WERI-Rb-1 (cell line): Measurements from ENCODE around the gene NELL2.

Experiments used
- DNase-seq: peaks from one replicate; pipeline ENCODE4 v3.0.0-alpha.2; 2020
- H3K27ac ChIP-seq: fragments of 250-450 bp; sonication (Bioruptor Pico); 2 replicates; pipeline ENCODE4 v1.5.1; 2020; ENCODE audit warnings: mild to moderate bottlenecking, moderate library complexity
- H3K27me3 ChIP-seq: fragments of 250-450 bp; sonication (Bioruptor Pico); 2 replicates; pipeline ENCODE4 v1.5.1; 2021; ENCODE audit warnings: mild to moderate bottlenecking, low read depth, moderate library complexity; ENCODE audit not compliant: insufficient read depth, severe bottlenecking
- H3K36me3 ChIP-seq: fragments of 250-450 bp; sonication (Bioruptor Pico); 2 replicates; pipeline ENCODE4 v1.5.1; 2020; ENCODE audit warnings: mild to moderate bottlenecking, moderate library complexity
- H3K4me3 ChIP-seq: 2 replicates; pipeline ENCODE4 v1.5.1; 2011; ENCODE audit warnings: low read depth, mild to moderate bottlenecking, control low read depth, low read length
- H3K9me3 ChIP-seq: fragments of 250-450 bp; sonication (Bioruptor Pico); 2 replicates; pipeline ENCODE4 v1.5.1; 2021; ENCODE audit warnings: mild to moderate bottlenecking, moderate library complexity; ENCODE audit not compliant: severe bottlenecking
- CTCF ChIP-seq: IDR thresholded peaks from 2 replicates; pipeline ENCODE4 v1.5.1; 2011; ENCODE audit warnings: low read depth, mild to moderate bottlenecking, control low read depth, inconsistent platforms, low read length

Gene NELL2

GRCh38 chr12:44588651-44589050 lies 287.5 kb downstream of the NELL2 start:
- Histone ChIP-seq H3K9me3 (no peaks in the 10 kb centered on the region), H3K27me3 (no peaks in the 10 kb centered on the region), H3K27ac (no peak overlapping the region), H3K36me3 (no peaks in the 10 kb centered on the region), H3K4me3 (no peak overlapping the region)
- no peak for TF ChIP-seq CTCF
- no peak for DNase-seq

GRCh38 chr12:44584625-44585024 lies 291.5 kb downstream of the NELL2 start:
- no peak overlapping the region for H3K27ac ChIP-seq

GRCh38 chr12:44582521-44582920 lies 293.6 kb downstream of the NELL2 start:
- H3K9me3 ChIP-seq: no peaks in the 10 kb centered on the region
- H3K27ac ChIP-seq: no peak overlapping the region
- no peak for TF ChIP-seq CTCF
- H3K27me3 ChIP-seq: no peaks in the 10 kb centered on the region
- H3K36me3 ChIP-seq: no peaks in the 10 kb centered on the region
- DNase-seq: no peak
- H3K4me3 ChIP-seq: no peak overlapping the region

More at GRCh38 chr12:44584625-44585024, 291.5 kb downstream of the NELL2 start:
- Histone ChIP-seq H3K36me3 (no peaks in the 10 kb centered on the region), H3K9me3 (no peaks in the 10 kb centered on the region), H3K27me3 (no peaks in the 10 kb centered on the region), H3K4me3 (no peak overlapping the region)
- no peak for TF ChIP-seq CTCF
- no peak for DNase-seq

- Histone ChIP-seq H3K9me3 (no peaks in the 10 kb centered on the region), H3K27ac (no peak overlapping the region), H3K27me3 (no peaks in the 10 kb centered on the region), H3K36me3 (no peaks in the 10 kb centered on the region), H3K4me3 (no peak overlapping the region)
- DNase-seq: no peak
- no peak for TF ChIP-seq CTCF
These were observed 294.4 kb downstream of the NELL2 start for GRCh38 chr12:44581642-44582242.

- Histone ChIP-seq H3K36me3 (no peaks in the 10 kb centered on the region), H3K27me3 (no peaks in the 10 kb centered on the region), H3K9me3 (no peaks in the 10 kb centered on the region), H3K4me3 (no peak overlapping the region), H3K27ac (no peak overlapping the region)
- no peak for TF ChIP-seq CTCF
- DNase-seq: no peak
These were observed 301.5 kb downstream of the NELL2 start for GRCh38 chr12:44574586-44574985.

- Histone ChIP-seq H3K36me3 (no peaks in the 10 kb centered on the region), H3K4me3 (no peak overlapping the region), H3K27me3 (no peaks in the 10 kb centered on the region), H3K9me3 (no peaks in the 10 kb centered on the region), H3K27ac (no peak overlapping the region)
- DNase-seq: no peak
- no peak for TF ChIP-seq CTCF
These were observed 302.4 kb downstream of the NELL2 start for GRCh38 chr12:44573723-44574122.
